Activated CD4-positive, alpha-beta memory T cell treated with anti-CD3 and anti-CD28 coated beads, Interleukin-2, amount 10 ng/mL, durations not matched to agents 7 days and 5 days (primary cell): ENCODE data around the gene METRNL. TPM values are rescaled to one million over a fixed set of nuclear protein-coding genes. Genes with fewer than 3 reads are reported as not detected.
"Not testable (repeated sequence)": the region's sequence is repeated elsewhere in the genome, so short reads cannot be mapped to it uniquely, and the experiment has no call there.

ENCODE experiments used
- CTCF ChIA-PET: fragments of 350-600 bp; sonication (Branson Sonifier 250); formaldehyde crosslinking; loops from one replicate; lab custom pipeline; 2021; ENCODE audit warnings: antibody characterized with exemption, inconsistent platforms; lab: Charles Lee
- POLR2A ChIA-PET: fragments of 350-600 bp; sonication (Branson Sonifier 250); formaldehyde crosslinking; loops from one replicate; lab custom pipeline; 2021; ENCODE audit warnings: antibody characterized with exemption; lab: Charles Lee
- DNase-seq: peaks from one replicate; pipeline ENCODE4 v3.0.0-alpha.2; 2020
- H3K27ac Mint-ChIP-seq: one replicate; pipeline ENCODE4 v1.8.0; 2021; ENCODE audit warnings: mild to moderate bottlenecking, mixed read lengths
- H3K27me3 Mint-ChIP-seq: one replicate; pipeline ENCODE4 v1.8.0; 2021; ENCODE audit warnings: mixed read lengths
- H3K36me3 Mint-ChIP-seq: one replicate; pipeline ENCODE4 v1.8.0; 2021; ENCODE audit warnings: low read depth, mixed read lengths
- H3K4me1 Mint-ChIP-seq: one replicate; pipeline ENCODE4 v1.8.0; 2021; ENCODE audit warnings: mixed read lengths
- H3K4me3 Mint-ChIP-seq: one replicate; pipeline ENCODE4 v1.8.0; 2021; ENCODE audit warnings: mild to moderate bottlenecking, mixed read lengths
- H3K9me3 Mint-ChIP-seq: one replicate; pipeline ENCODE4 v1.8.0; 2021; ENCODE audit warnings: mixed read lengths
- total RNA-seq, 2 experiments: library from RNA; stranded (reverse); gene quantifications; one replicate each; pipeline ENCODE4 v1.2.3, GENCODE V29; 2021

The METRNL gene
- total RNA-seq, 2 experiments from 2014 or later, result 27.3 to 28.1 TPM

- Mint-ChIP-seq H3K27me3 (peaks cover 29% of the 10 kb centered on the region), H3K9me3 (no peaks in the 10 kb centered on the region), H3K4me1 (no peaks in the 10 kb centered on the region), H3K27ac (no peak overlapping the region), H3K36me3 (no peaks in the 10 kb centered on the region), H3K4me3 (no peak overlapping the region)
- ChIA-PET CTCF (no interaction called here), POLR2A (no interaction called here)
- no peak for DNase-seq
These were observed 57.5 kb downstream of the METRNL start for GRCh38 chr17:83136931-83137330.

- H3K4me1 Mint-ChIP-seq, result no peaks in the 10 kb centered on the region
- H3K27me3 Mint-ChIP-seq, result peaks cover 33% of the 10 kb centered on the region
- peaks cover 3% of the 10 kb centered on the region for H3K9me3 Mint-ChIP-seq
- H3K36me3 Mint-ChIP-seq, result peaks cover 3% of the 10 kb centered on the region
- H3K4me3 Mint-ChIP-seq, result no peak overlapping the region
- no peak for DNase-seq
- CTCF ChIA-PET, result no interaction called here
- POLR2A ChIA-PET, result no interaction called here
- no peak overlapping the region for H3K27ac Mint-ChIP-seq
These were observed 58.1 kb downstream of the METRNL start for GRCh38 chr17:83137523-83137922.

GRCh38 chr17:83138820-83139219, 59.4 kb downstream of the METRNL start:
- Mint-ChIP-seq H3K27me3 (peaks cover 33% of the 10 kb centered on the region), H3K27ac (no peak overlapping the region), H3K4me3 (no peak overlapping the region), H3K36me3 (peaks cover 3% of the 10 kb centered on the region), H3K9me3 (peaks cover 5% of the 10 kb centered on the region), H3K4me1 (no peaks in the 10 kb centered on the region)
- no peak for DNase-seq
- ChIA-PET CTCF (no interaction called here), POLR2A (no interaction called here)

- H3K27me3 Mint-ChIP-seq, result peaks cover 37% of the 10 kb centered on the region
- H3K27ac Mint-ChIP-seq, H3K9me3 Mint-ChIP-seq, H3K36me3 Mint-ChIP-seq, CTCF ChIA-PET, DNase-seq, POLR2A ChIA-PET, H3K4me1 Mint-ChIP-seq, H3K4me3 Mint-ChIP-seq: not testable (repeated sequence)
These were observed 60.3 kb downstream of the METRNL start for GRCh38 chr17:83139541-83140248.

GRCh38 chr17:83140249-83140566, 60.8 kb downstream of the METRNL start:
- H3K4me3 Mint-ChIP-seq, H3K4me1 Mint-ChIP-seq, H3K9me3 Mint-ChIP-seq, POLR2A ChIA-PET, CTCF ChIA-PET, DNase-seq, H3K36me3 Mint-ChIP-seq, H3K27ac Mint-ChIP-seq: not testable (repeated sequence)
- peaks cover 37% of the 10 kb centered on the region for H3K27me3 Mint-ChIP-seq

- Mint-ChIP-seq H3K27me3 (peaks cover 30% of the 10 kb centered on the region), H3K36me3 (peaks cover 3% of the 10 kb centered on the region), H3K4me3 (no peak overlapping the region), H3K9me3 (peaks cover 5% of the 10 kb centered on the region), H3K4me1 (peaks cover 11% of the 10 kb centered on the region), H3K27ac (no peak overlapping the region)
- POLR2A ChIA-PET, result no interaction called here
- DNase-seq, result no peak
- CTCF ChIA-PET, result no interaction called here
These were observed 63.2 kb downstream of the METRNL start for GRCh38 chr17:83142619-83143018.

GRCh38 chr17:83143817-83144231, 64.4 kb downstream of the METRNL start:
- peaks cover 3% of the 10 kb centered on the region for H3K36me3 Mint-ChIP-seq
- no peak overlapping the region for H3K27ac Mint-ChIP-seq
- H3K4me1 Mint-ChIP-seq, result peaks cover 22% of the 10 kb centered on the region
- CTCF ChIA-PET, result no interaction called here
- DNase-seq, result no peak
- H3K4me3 Mint-ChIP-seq, result no peak overlapping the region
- H3K27me3 Mint-ChIP-seq, result peaks cover 28% of the 10 kb centered on the region
- POLR2A ChIA-PET, result interaction anchor here (1.5 kb wide), 1 partner anchor 57 kb away, joined by 4 read pairs; no protein-coding TSS in a partner anchor
- peaks cover 5% of the 10 kb centered on the region for H3K9me3 Mint-ChIP-seq

Other genes with a start within 250 kb of the METRNL start
- gene ZNF750, start 239.6 kb upstream of the METRNL start, total RNA-seq, result not detected